ENCODE data around the gene USP15.
"Not testable (repeated sequence)": the region's sequence is repeated elsewhere in the genome, so short reads cannot be mapped to it uniquely, and the experiment has no call there.

The USP15 gene

DNA sequence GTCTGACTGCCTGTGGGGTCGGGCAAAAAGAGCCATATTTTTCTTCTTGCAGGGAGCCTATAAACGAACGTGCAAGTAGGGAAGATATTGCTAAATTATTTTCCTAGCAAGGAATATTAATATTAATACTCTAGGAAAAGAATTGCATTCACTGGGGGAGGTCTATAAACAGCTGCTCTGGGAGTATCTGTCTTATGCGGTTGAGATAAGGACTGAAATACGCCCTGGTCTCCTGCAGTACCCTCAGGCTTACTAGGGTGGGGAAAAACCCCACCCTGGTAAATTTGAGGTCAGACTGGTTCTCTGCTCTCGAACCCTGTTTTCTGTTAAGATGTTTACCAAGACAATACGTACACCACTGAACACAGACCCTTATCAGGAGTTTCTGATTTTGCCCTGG is 203.0 kb downstream of the USP15 start:
- not testable (repeated sequence) for DNase-seq

All from hematopoietic multipotent progenitor cell treated with erythropoietin and hydrocortisone succinate and interleukin-3 and kit ligand, for 6 days (in vitro differentiated cells).